Posterior vena cava (tissue), 2 donors: ENCODE measurements around the gene FGF12. TPM values are rescaled to one million over a fixed set of nuclear protein-coding genes. Genes with fewer than 3 reads are reported as not detected.

Source experiments
- DNase-seq: peaks from one replicate; pipeline ENCODE4 v3.0.0-alpha.2; 2020; ENCODE audit warnings: low spot score
- intact Hi-C, 2 donors: fragments of 100-400 bp; cut with DNase I; formaldehyde crosslinking; loops; one replicate each; pipeline versions ENCODE4 v1.14.1 to v1.14.2; 2022 to 2023
- total RNA-seq, 2 donors: library from RNA; stranded (reverse); fragmentation: NEBNext Ultra II Directional; extraction: Animal tissue kit (Norgen Biotek cat#: 25700); gene quantifications; one replicate each; pipeline ENCODE4 v1.2.1, GENCODE V29; 2021
- donor health status: DM: yes; HTN: yes; CAD: no.
- donor health status: DM: yes; HTN: yes; CAD: no.

Gene FGF12
- total RNA-seq, 2 donors from 2014 or later = 1.4 to 1.7 TPM

- DNase-seq = no peak
- intact Hi-C loops = no loop called here
These were observed 334.4 kb downstream of the FGF12 start for GRCh38 chr3:192392986-192393385.

DNA sequence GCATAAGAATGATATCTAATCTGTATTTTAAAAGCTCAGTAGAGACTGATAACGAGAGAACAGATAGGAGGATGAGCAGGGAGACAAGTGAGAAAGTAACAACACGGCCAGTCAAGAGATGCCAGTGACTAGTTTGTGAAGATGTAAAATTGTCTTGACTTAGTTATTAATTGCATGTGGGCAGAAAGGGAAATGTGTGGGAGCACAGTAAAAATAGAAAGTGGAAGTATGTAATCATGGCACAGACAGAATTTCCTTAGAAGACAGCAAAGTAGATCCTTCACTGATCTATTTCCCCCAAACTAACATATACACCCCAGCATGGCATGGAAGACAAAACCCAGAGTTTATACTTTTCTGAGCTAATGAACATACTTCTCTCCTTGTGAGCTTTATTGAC is 344.5 kb downstream of the FGF12 start:
- intact Hi-C loops = no loop called here
- DNase-seq = no peak

GRCh38 chr3:192373586-192373985 is 353.8 kb downstream of the FGF12 start:
- intact Hi-C loops = no loop called here
- DNase-seq = no peak

DNA sequence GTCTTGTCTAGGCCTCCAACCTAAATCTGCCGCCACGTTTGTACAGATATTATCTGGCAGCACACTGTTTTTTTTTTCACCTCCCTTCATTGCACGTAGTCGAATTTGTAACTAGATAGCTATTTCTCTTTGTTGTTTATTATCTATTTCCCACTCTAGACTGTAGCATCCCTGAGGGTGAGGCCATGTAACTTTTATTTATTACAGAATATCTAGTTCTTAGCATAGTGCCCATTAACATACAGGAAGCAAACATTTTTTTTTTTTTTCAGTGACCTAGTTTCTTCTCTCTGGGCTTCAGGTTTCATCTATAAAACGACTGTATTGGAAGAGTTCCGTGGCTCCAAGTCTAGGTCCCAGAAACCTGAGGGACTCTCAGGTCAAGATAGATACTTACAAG is 354.3 kb downstream of the FGF12 start:
- DNase-seq = no peak
- intact Hi-C loops = no loop called here

- intact Hi-C loops = no loop called here
- no peak for DNase-seq
These were observed 354.7 kb downstream of the FGF12 start for GRCh38 chr3:192372616-192373015.

DNA sequence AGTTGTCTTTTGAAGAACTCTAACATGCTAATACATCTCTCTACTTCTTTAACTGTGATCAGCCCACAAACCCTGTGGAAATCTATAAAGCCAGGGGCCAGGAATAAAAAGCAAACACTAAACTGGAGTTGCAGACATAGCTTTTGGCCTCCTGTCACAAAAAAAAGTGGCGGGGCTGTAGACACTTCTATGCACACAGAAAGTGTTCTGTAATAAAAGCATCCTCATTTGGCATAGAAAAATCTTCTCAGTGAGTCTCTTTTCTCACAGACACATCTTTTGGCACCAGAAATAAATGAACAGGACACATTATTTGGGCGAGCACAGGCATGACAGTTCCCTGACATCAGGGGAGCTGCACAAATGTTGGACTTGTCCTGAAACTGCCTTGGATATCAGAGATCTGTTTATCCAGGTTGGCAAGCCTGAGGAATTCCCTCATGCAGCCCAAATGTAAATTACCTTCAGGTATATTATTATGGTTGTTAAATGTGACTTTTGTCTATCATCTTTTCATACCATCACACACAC is 355.4 kb downstream of the FGF12 start:
- no peak for DNase-seq
- intact Hi-C loops = no loop called here

DNA sequence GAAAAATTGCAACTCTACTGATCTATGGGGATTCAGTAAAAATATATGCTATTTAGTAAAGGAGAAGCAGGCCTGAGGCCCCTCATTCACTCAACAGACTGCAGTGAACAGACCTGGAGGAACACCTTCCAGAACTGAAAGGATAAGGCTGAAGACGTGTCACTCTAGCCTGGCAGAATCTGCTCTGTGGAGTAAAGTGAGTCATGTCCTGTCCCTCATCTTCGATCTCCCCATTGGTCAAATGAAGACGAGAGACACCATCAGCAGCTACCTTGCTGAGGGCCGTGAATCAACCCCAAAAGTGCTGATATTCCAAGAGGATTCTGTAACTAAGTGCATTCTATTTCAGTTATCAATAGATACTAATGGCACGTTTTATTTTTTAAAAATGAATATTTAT is 359.7 kb downstream of the FGF12 start:
- no peak for DNase-seq
- intact Hi-C loops = no loop called here

GRCh38 chr3:192366916-192367315 is 360.4 kb downstream of the FGF12 start:
- DNase-seq = no peak
- intact Hi-C loops = no loop called here

GRCh38 chr3:192365571-192365970 is 361.8 kb downstream of the FGF12 start:
- no peak for DNase-seq
- intact Hi-C loops = no loop called here

GRCh38 chr3:192364316-192364715 is 363.0 kb downstream of the FGF12 start:
- DNase-seq = no peak
- intact Hi-C loops = no loop called here

- intact Hi-C loops = no loop called here
- no peak for DNase-seq
These were observed 372.7 kb downstream of the FGF12 start for GRCh38 chr3:192354687-192355086.

- intact Hi-C loops = no loop called here
These were observed 375.2 kb downstream of the FGF12 start for GRCh38 chr3:192352142-192352541.

GRCh38 chr3:192351441-192351840 is 375.9 kb downstream of the FGF12 start:
- DNase-seq = no peak
- intact Hi-C loops = no loop called here

More at GRCh38 chr3:192352142-192352541, 375.2 kb downstream of the FGF12 start:
- no peak for DNase-seq

DNA sequence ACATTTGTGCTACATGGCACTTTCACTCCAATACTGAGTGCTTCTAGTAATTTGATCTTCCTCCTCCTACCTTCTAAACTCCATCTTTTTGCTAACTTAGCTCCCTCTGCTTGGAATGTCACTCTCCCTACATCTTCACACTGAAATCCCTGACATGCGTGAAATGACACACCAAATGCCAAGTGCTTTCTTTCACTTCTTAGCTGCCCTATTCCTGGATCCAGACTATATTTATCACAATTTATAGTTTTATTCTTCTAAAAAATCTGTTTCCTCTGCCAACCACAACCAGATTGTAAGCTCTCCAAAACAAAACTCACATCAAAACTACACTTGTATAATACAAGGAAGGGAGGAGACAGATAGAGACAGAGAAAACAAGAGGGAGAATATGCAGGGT is 387.3 kb downstream of the FGF12 start:
- intact Hi-C loops = no loop called here
- DNase-seq = no peak

DNA sequence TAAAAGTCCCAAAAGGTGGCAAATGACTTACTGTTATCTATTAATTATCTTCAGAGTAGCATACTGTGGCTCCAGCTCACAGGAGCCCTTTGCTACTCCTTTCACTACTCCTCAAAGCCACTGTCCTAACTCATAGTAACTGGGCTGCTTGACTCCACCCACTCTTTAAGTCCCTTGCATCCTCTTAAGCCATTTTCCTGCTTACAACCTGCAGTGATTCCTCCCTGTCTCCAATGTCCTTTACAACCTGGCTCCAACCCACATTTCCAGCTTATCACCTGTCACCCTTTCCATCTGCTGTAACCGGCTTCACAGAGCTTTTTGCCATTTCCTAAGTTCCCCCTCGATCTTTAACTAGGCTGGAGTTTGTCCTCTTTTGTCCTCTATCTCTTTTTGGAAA is 388.1 kb downstream of the FGF12 start:
- intact Hi-C loops = no loop called here
- no peak for DNase-seq

DNA sequence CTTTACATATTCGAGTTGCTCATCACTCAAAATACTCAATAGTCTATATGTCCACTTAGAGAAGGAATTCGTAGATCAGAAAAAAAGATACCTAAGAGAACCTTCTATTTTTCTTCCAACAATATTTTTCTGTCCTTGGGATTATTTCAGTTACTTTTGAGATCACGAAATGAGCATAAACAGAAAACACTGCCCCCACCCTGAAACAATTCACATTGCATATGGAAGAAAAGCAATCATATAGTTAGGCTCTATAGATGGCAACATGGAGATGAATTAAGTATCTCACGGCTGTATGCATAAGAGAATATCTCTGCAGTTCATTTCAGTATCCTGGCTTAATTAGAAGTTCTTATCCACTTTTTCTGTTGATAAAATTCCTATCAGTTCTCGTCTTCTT is 391.1 kb downstream of the FGF12 start:
- no peak for DNase-seq
- intact Hi-C loops = no loop called here

DNA sequence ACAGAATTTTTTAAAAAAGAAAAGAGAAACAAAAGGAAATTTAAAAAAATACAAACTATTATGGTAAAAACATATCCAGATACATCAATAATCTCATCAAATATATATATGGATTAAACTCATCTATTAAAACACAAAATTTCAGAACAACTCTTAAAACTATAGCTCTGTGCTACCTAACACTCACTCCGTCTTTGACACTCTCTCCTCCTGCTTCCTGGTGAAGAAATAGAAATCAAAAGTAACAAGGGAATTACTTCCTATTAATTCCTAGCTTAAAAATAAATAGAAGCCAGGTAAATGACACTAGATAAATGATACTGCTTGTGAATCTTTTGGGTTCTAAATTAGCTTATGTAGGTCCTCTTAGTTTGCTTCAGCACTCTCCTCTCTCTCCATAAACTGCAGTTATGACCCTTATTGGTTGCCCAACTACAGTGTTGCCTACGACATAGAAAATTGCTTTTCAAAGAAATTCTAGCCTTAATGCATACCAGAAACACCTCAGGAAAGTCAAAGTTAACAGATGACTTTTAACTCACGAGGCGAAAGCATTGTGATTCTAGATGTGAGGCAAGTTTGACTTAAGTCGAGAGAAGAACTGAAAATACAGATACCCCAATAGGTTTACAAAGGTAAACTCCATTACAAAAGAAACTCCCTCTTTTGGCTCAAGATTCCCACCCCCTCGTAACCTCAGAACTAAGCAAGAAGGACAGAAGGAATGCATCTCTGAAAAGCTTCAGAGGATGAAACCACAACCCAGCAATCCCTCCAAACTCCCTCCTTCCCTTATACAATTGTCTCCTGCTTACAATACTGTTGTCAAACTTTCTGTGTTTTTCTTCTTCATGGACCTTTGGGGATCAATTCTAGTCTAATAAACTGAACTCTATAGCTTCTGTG is 394.7 kb downstream of the FGF12 start:
- DNase-seq = no peak

GRCh38 chr3:192331749-192332385 is 395.5 kb downstream of the FGF12 start:
- no peak for DNase-seq
- intact Hi-C loops = no loop called here

More for the DNA sequence above, 394.7 kb downstream of the FGF12 start:
- intact Hi-C loops = no loop called here

GRCh38 chr3:192326656-192327055 is 400.7 kb downstream of the FGF12 start:
- no peak for DNase-seq
- intact Hi-C loops = no loop called here

DNA sequence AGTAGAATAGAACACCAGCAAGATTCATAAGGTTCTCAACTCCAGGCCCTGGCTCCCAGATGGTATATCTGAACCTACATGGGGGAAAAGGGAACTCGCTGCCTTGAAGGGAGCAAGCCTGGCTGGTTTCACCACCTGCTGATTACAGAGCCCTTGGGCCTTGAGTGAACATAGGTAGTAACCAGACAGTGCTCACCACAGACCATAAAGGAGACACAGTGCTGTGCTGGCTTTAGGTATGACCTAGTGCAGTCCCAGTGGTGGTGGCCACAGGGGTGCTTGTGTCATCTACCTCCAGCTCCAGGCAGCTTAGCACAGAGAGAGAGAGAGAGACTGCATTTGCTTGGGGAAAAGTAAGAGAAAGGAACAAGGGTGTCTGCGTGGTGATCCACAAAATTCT is 409.8 kb downstream of the FGF12 start:
- no peak for DNase-seq
- intact Hi-C loops = no loop called here

DNA sequence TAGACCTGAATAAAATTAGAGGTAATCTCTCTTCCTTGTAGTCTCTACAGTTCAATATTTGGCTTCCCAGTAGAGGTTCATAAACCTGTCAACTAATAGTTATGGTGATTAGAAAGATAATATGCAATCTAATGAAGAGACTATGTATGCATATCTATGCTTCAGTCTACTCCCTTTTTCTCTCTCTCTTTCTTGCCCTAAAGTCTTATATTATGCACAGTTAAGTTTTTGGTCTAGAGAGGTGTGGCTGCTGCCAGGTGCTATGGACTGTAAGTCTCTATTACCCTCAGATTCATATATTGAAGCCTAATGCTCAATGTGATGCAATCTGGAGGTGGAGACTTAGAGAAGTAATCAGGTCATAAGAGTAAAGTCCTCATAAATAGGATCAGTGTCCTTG is 413.7 kb downstream of the FGF12 start:
- no peak for DNase-seq
- intact Hi-C loops = no loop called here
